ENCODE measurements around the gene COL18A1. TPM values are rescaled to one million over a fixed set of nuclear protein-coding genes. Genes with fewer than 3 reads are reported as not detected.

The COL18A1 gene
- polyA plus RNA-seq, 1 donor (not counting 4 experiments of a cell fraction or from before 2014, with no cell fraction given), result 13.0 TPM

- Histone ChIP-seq H3K9ac (ENCODE audit: control insufficient read depth, extremely low read depth, insufficient read depth, low read length) (no peak overlapping the region), H3K36me3 (ENCODE audit: control insufficient read depth in 2 of 2, extremely low read depth in 1 of 2, insufficient read depth in 2 of 2, low read length in 2 of 2) (no peaks in the 10 kb centered on the region), H3K9me3 (ENCODE audit: control insufficient read depth, low read depth, low read length) (no peaks in the 10 kb centered on the region), H3K9me1 (ENCODE audit: control insufficient read depth, extremely low read depth, insufficient read depth, low read length) (no peaks in the 10 kb centered on the region), H3K27me3 (ENCODE audit: control insufficient read depth, extremely low read depth, insufficient read depth, low read length) (peaks cover 75% of the 10 kb centered on the region), H3K79me2 (ENCODE audit: control insufficient read depth, insufficient read depth, low read length) (no peaks in the 10 kb centered on the region), H3K4me3 (ENCODE audit: control insufficient read depth in 2 of 3, extremely low read depth in 1 of 3, insufficient read depth in 2 of 3, low read depth in 1 of 3, low read length in 3 of 3) (no peak overlapping the region), H2AFZ (ENCODE audit: control insufficient read depth, low read length) (no peak overlapping the region), H3K27ac (ENCODE audit: control insufficient read depth, insufficient read depth, low read length) (no peak overlapping the region), H3K4me1 (ENCODE audit: control insufficient read depth, extremely low read depth, insufficient read depth, low read length) (peaks cover 12% of the 10 kb centered on the region), H4K20me1 (ENCODE audit: control insufficient read depth, extremely low read depth, insufficient read depth, low read length) (peaks cover 3% of the 10 kb centered on the region), H3K4me2 (ENCODE audit: control insufficient read depth, extremely low read depth, insufficient read depth, low read depth, low read length) (no peak overlapping the region)
- FAIRE-seq (no peak), DNase-seq (ENCODE audit: low read depth, low spot score) (no peak)
- dilution Hi-C loops (cut with MboI; ENCODE audit: extremely low pct_ligation_motif_present, low sequenced_read_pairs), result no loop called here
- no peak for TF ChIP-seq CTCF (optimal IDR thresholded peaks at IDR 0.05 in 1 of 3, IDR thresholded peaks at IDR 0.05 in 1 of 3, conservative IDR thresholded peaks at IDR 0.05 in 1 of 3; ENCODE audit: extremely low read depth in 1 of 3, insufficient read depth in 2 of 3, low read length in 3 of 3)
- TF ChIP-seq EZH2 (IDR thresholded peaks at IDR 0.05; ENCODE audit: low read length), result no peak
Observed at GRCh38 chr21:45388011-45388521, 16.9 kb upstream of the COL18A1 start.

GRCh38 chr21:45388611-45389296 lies 16.2 kb upstream of the COL18A1 start:
- FAIRE-seq, result no peak
- Histone ChIP-seq H3K79me2 (ENCODE audit: control insufficient read depth, insufficient read depth, low read length) (no peaks in the 10 kb centered on the region), H3K27ac (ENCODE audit: control insufficient read depth, insufficient read depth, low read length) (no peak overlapping the region), H3K4me2 (ENCODE audit: control insufficient read depth, extremely low read depth, insufficient read depth, low read depth, low read length) (no peak overlapping the region), H3K9me1 (ENCODE audit: control insufficient read depth, extremely low read depth, insufficient read depth, low read length) (no peaks in the 10 kb centered on the region), H3K4me1 (ENCODE audit: control insufficient read depth, extremely low read depth, insufficient read depth, low read length) (peaks cover 12% of the 10 kb centered on the region), H3K36me3 (ENCODE audit: control insufficient read depth in 2 of 2, extremely low read depth in 1 of 2, insufficient read depth in 2 of 2, low read length in 2 of 2) (no peaks in the 10 kb centered on the region), H3K27me3 (ENCODE audit: control insufficient read depth, extremely low read depth, insufficient read depth, low read length) (peaks cover 68% of the 10 kb centered on the region), H4K20me1 (ENCODE audit: control insufficient read depth, extremely low read depth, insufficient read depth, low read length) (peaks cover 3% of the 10 kb centered on the region), H3K4me3 (ENCODE audit: control insufficient read depth in 2 of 3, extremely low read depth in 1 of 3, insufficient read depth in 2 of 3, low read depth in 1 of 3, low read length in 3 of 3) (no peak overlapping the region), H3K9ac (ENCODE audit: control insufficient read depth, extremely low read depth, insufficient read depth, low read length) (no peak overlapping the region), H2AFZ (ENCODE audit: control insufficient read depth, low read length) (no peak overlapping the region), H3K9me3 (ENCODE audit: control insufficient read depth, low read depth, low read length) (no peaks in the 10 kb centered on the region)
- TF ChIP-seq CTCF (optimal IDR thresholded peaks at IDR 0.05 in 1 of 3, IDR thresholded peaks at IDR 0.05 in 1 of 3, conservative IDR thresholded peaks at IDR 0.05 in 1 of 3; ENCODE audit: extremely low read depth in 1 of 3, insufficient read depth in 2 of 3, low read length in 3 of 3) (no peak), EZH2 (IDR thresholded peaks at IDR 0.05; ENCODE audit: low read length) (no peak)
- dilution Hi-C loops (cut with MboI; ENCODE audit: extremely low pct_ligation_motif_present, low sequenced_read_pairs), result no loop called here
- DNase-seq (ENCODE audit: low read depth, low spot score), result no peak

Data from keratinocyte (primary cell).